Psoas muscle (tissue), 8 donors: ENCODE data around the gene LAG3. TPM values are rescaled to one million over a fixed set of nuclear protein-coding genes. Genes with fewer than 3 reads are reported as not detected.

Source experiments
- ATAC-seq, 4 donors: fragments of 200-7000 bp; cut with Tn5 transposase; one replicate each; pipeline ENCODE4 v1.9.1; 2020; ENCODE audit warnings: moderate library complexity in 3 of 4, mild to moderate bottlenecking in 2 of 4
- DNase-seq, 2 donors: peaks; one replicate each; pipeline ENCODE4 v3.0.0-alpha.2; 2020
- H3K27ac ChIP-seq: fragments of 200-600 bp; one replicate; pipeline ENCODE4 v1.8.0; 2022
- H3K27me3 ChIP-seq, 3 donors: fragments of 200-600 bp in 1 of 3; one replicate each; pipeline versions ENCODE4 v1.6.1 to v1.8.0; 2013 to 2022; ENCODE audit warnings: low read length in 2 of 3, mild to moderate bottlenecking in 2 of 3, moderate library complexity in 1 of 3; ENCODE audit not compliant: insufficient read depth in 3 of 3
- H3K36me3 ChIP-seq, 2 donors: fragments of 200-600 bp in 1 of 2; one replicate each; pipeline versions ENCODE4 v1.6.1 to v1.8.0; 2013 to 2022; ENCODE audit warnings: low read depth in 1 of 2, mild to moderate bottlenecking in 1 of 2, moderate library complexity in 1 of 2; ENCODE audit not compliant: insufficient read depth in 1 of 2
- H3K4me1 ChIP-seq: fragments of 200-600 bp; one replicate; pipeline ENCODE4 v1.8.0; 2022
- H3K4me3 ChIP-seq: fragments of 200-600 bp; one replicate; pipeline ENCODE4 v1.8.0; 2022; ENCODE audit warnings: mild to moderate bottlenecking
- H3K9me3 ChIP-seq: fragments of 200-600 bp; one replicate; pipeline ENCODE4 v1.8.0; 2022
- CTCF ChIP-seq: fragments of 200-600 bp; IDR thresholded peaks from one replicate; pipeline ENCODE4 v1.8.0; 2022; ENCODE audit warnings: antibody characterized with exemption
- WGBS, 3 donors: extraction: QIAGEN DNeasy Blood & Tissue Kit; methylation state at CpG; one replicate each; pipeline versions ENCODE4 v1.1.6 to v1.1.7; 2013; 5-methylcytosine and 5-hydroxymethylcytosine counted together
- intact Hi-C, 2 donors: fragments of 100-400 bp; cut with DNase I; formaldehyde crosslinking; loops; one replicate each; pipeline versions ENCODE4 v1.11.0 to v1.14.2; 2022
- polyA plus RNA-seq, 3 donors: library from polyadenylated mRNA; stranded (reverse); fragments of 200-250 nt; gene quantifications; one replicate each; pipeline ENCODE4 v1.2.3, GENCODE V29; 2013
- total RNA-seq, 4 donors: library from RNA; stranded (reverse); fragmentation: NEBNext Ultra II Directional in 2 of 4; extraction: Animal tissue kit (Norgen Biotek cat#: 25700) in 2 of 4; gene quantifications; one replicate each; pipeline versions ENCODE4 v1.2.1 to v1.2.4, GENCODE V29; 2021 to 2023
- donor health status: healthy with polysubstance abuse.
- donor health status: DM: no; HTN: no; CAD: no; lungs with moderate emphysema.
- donor health status: Bipolar disorder and iron deficiency.
- donor health status: healthy.
- donor health status: DM: yes; HTN: yes; CAD: no.
- donor health status: DM: no; HTN: no; CAD: no.
- donor health status: DM: no; HTN: no; CAD: no.
- donor health status: DM: yes; HTN: yes; CAD: no.

Gene LAG3
- total and polyA plus RNA-seq, 7 donors = 0.05 to 0.24 (median 0.08) TPM; not detected in 3

GRCh38 chr12:6769666-6770065 is 2.7 kb upstream of the LAG3 start:
- H3K27ac ChIP-seq = no peak overlapping the region

GRCh38 chr12:6770094-6770493 is 2.2 kb upstream of the LAG3 start:
- no peak for ATAC-seq
- H3K4me3 ChIP-seq = no peak overlapping the region
- WGBS, 3 donors = 84 to 90% (median 84%) methylated on average over 5 to 12 of the region's 12 CpGs
- H3K27me3 ChIP-seq = peaks cover 0 to 6% (median 2%) of the 10 kb centered on the region in 3 donors
- TF ChIP-seq CTCF = no peak
- no peak overlapping the region for H3K27ac ChIP-seq
- intact Hi-C loops = no loop called here
- H3K36me3 ChIP-seq = no peaks in the 10 kb centered on the region
- peaks cover 19% of the 10 kb centered on the region for H3K4me1 ChIP-seq
- DNase-seq = no peak
- no peaks in the 10 kb centered on the region for H3K9me3 ChIP-seq

More at GRCh38 chr12:6769666-6770065, 2.7 kb upstream of the LAG3 start:
- peaks cover 23% of the 10 kb centered on the region for H3K4me1 ChIP-seq
- no peak for TF ChIP-seq CTCF
- 50 to 67% (median 63%) methylated on average over 1 to 4 of the region's 4 CpGs for WGBS, 3 donors
- no peak for DNase-seq
- H3K36me3 ChIP-seq = no peaks in the 10 kb centered on the region
- ATAC-seq = no peak
- H3K4me3 ChIP-seq = no peak overlapping the region
- H3K27me3 ChIP-seq = peaks cover 0 to 9% (median 2%) of the 10 kb centered on the region in 3 donors
- intact Hi-C loops = no loop called here
- no peaks in the 10 kb centered on the region for H3K9me3 ChIP-seq

DNA sequence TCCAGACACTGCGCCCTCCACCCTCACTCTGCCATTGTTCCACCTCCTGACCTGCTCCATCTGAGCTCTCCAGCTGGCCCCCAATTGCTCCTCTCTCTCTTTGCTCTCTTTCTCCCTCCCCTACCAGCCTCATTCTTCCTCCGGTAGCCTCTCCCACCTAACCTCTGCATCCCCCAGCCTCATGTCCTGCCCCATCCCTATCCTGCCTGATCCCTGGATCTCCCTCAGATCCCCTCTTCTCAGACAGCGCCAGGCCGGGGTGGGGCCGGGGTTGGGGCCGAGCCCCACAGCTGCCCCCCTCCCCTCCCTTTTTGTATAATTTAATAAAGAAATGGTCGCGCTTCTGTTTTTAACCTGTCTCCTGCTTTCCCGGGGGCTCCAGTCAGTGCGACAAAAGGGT is 1.7 kb upstream of the LAG3 start:
- no peak overlapping the region for H3K4me3 ChIP-seq
- H3K27ac ChIP-seq = no peak overlapping the region
- ATAC-seq (no peak), DNase-seq (no peak)
- peaks cover 14% of the 10 kb centered on the region for H3K4me1 ChIP-seq
- no peaks in the 10 kb centered on the region for H3K36me3 ChIP-seq
- H3K9me3 ChIP-seq = no peaks in the 10 kb centered on the region
- no peak for TF ChIP-seq CTCF
- intact Hi-C loops = no loop called here
- H3K27me3 ChIP-seq = peaks cover 0 to 2% (median 1%) of the 10 kb centered on the region in 3 donors
- WGBS, 3 donors = 82 to 93% (median 83%) methylated on average over 9 to 10 of the region's 10 CpGs

GRCh38 chr12:6771091-6771495 is 1.2 kb upstream of the LAG3 start:
- no peak for TF ChIP-seq CTCF
- WGBS, 3 donors = 84 to 97% (median 92%) methylated on average over 4 of the region's 4 CpGs
- Histone ChIP-seq H3K36me3 (no peaks in the 10 kb centered on the region), H3K4me3 (no peak overlapping the region), H3K4me1 (peaks cover 14% of the 10 kb centered on the region), H3K27ac (no peak overlapping the region), H3K9me3 (no peaks in the 10 kb centered on the region), H3K27me3 (peaks cover 0 to 2% (median 0%) of the 10 kb centered on the region in 3 donors)
- intact Hi-C loops = no loop called here
- no peak for ATAC-seq
- DNase-seq = no peak
